GM10266 (cell line): ENCODE measurements around the gene HRC.

Experiments
- DNase-seq: peaks from one replicate; pipeline ENCODE4 v3.0.0; 2012; ENCODE audit errors: extremely low spot score
- TF ChIP-seq, protein P1 (sequence below): IDR thresholded peaks from 2 replicates; pipeline ENCODE4 v1.5.1; 2012; ENCODE audit warnings: mild to moderate bottlenecking, low read depth; ENCODE audit not compliant: control insufficient read depth, insufficient read depth; ENCODE audit errors: missing control alignments

HRC gene

DNA sequence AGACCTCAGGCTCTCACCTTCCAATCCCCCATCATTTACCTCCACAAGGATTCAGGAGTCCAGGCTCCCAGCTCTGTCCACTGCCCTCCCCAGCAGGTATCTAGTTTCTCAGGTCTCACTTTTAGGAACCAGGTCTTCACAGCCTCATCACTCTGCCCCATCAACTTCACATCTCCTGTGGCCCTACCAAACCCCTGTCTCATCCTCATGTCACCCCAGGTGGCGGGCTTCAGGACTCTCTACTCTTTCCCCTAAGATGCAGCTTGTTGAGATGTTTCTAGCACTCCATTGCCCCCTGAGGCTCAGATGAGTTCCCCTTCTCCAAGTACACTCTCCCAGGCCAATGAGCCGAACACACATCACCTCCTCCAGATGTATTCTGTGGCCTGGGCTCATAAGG lies 34.3 kb downstream of the HRC start:
- DNase-seq, result no peak
- TF ChIP-seq, protein P1, sequence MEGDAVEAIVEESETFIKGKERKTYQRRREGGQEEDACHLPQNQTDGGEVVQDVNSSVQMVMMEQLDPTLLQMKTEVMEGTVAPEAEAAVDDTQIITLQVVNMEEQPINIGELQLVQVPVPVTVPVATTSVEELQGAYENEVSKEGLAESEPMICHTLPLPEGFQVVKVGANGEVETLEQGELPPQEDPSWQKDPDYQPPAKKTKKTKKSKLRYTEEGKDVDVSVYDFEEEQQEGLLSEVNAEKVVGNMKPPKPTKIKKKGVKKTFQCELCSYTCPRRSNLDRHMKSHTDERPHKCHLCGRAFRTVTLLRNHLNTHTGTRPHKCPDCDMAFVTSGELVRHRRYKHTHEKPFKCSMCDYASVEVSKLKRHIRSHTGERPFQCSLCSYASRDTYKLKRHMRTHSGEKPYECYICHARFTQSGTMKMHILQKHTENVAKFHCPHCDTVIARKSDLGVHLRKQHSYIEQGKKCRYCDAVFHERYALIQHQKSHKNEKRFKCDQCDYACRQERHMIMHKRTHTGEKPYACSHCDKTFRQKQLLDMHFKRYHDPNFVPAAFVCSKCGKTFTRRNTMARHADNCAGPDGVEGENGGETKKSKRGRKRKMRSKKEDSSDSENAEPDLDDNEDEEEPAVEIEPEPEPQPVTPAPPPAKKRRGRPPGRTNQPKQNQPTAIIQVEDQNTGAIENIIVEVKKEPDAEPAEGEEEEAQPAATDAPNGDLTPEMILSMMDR, result no peak

DNA sequence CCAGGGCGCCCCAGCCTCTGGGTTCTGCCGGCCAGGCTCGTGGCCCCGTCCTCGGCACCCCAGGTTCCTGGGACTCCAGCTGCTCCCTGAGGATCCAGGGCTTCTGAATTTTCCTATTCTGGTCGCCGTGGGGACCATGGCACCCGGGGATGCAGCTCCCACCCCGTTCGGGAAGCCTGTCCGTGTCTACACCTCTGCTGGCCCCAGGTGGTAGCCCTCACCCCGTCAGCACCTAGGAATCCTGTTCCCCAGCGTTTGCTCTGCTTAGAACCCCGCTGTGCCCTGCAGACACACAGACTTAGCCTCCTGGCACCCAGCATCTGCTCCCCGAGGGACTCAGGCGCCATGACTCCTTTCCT lies 34.9 kb downstream of the HRC start:
- DNase-seq, result no peak
- TF ChIP-seq, protein P1, result no peak

DNA sequence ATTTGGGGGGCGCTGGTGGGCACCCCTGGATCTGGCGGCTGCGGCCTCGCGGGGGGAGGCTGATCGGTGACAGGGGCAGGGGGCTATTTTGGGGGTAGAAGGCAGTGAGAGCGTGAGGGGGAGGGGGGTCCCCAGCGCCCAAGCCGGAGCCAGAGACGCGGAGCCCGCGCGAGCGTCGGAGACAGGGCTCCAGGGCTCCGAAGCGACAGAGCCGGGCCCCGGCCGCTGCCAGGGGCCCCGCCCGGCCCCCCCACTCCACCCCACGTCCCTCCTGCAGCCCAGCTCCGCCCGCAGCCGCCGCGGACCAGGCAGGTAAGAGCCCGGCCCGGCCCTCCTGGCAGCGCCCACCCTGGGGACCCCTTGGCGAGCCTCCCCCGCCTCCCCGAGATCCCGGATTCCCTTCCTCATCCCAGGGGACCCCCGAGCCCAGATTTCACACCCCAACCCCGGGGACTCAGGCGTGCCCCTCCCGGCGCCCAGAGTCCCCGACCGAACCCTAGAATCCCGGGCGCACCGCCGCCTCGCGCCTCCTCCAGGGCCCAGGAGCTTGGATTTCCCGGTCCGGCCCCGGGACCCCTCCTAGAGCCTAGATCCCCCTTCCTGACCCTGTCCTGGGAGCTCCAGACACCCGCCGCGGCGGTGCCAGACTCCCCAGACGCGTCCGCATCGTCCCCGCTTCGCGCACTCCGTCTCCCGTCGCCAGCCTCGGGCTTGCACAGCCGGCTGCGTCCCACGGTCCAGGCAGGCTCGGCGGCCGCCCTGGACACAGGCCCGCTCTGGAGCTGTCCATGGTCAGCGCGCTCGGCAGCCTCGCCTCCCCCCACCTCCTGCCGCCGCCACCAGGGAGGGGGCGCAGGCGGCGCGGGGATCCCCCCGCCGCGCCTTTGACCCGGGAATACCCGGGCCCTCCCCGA lies 35.5 kb downstream of the HRC start, which contains the start of gene PPFIA3:
Gene PPFIA3 (plus strand): TSS at position 134 of the 914 bp plus-strand sequence. CDS start 8,330 bp downstream, outside the sequence.
- TF ChIP-seq, protein P1, result no peak
- DNase-seq, result no peak

DNA sequence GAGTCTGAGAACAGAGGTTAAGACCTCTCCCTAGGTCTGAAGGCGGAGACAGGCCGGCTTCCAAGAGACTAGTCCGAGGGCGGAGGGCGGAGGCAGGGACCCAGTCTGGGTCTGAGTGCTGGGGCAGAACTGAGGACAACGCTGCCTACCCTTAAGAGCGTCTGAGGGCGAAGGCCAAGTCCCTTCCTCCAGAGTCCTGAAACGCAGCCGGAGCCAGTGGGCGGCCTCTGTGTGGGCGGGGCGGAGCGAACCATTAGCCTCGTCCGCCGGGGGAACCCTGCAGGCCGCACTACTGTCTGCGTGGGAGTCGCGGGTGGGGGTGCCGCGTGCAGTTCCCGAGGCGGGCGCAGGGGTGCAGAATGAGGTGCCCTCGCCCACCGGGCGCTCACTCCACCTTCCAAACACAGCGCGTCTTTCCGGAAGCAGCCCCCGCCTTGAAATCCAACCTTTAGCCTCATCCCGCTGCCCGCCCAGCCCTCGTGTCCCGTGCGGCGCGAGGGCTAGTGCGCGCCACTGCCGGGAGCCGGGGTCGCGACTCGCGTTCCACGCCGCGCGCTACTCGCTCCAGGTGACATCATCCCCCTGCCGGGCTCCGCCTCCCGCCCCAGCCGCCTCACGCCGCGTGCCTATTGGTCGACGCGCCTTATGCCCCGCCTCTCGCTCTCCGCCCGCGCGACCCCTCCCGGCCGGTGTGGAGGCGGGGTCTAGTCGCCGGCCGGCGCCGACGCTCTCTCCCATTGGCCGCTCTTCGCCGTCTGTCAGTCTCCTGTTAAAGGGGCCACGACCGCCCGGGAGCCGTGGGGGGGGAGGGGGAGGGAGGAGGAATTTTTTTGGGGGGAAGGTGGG lies 36.4 kb downstream of the HRC start, which contains the start of gene C19orf73:
Gene C19orf73 (minus strand): TSS at position 579 of the 846 bp plus-strand sequence. CDS start 121 bp downstream, at position 458.
- peak; percentile 100 for DNase-seq
- TF ChIP-seq, protein P1, result peak; percentile 3

DNA sequence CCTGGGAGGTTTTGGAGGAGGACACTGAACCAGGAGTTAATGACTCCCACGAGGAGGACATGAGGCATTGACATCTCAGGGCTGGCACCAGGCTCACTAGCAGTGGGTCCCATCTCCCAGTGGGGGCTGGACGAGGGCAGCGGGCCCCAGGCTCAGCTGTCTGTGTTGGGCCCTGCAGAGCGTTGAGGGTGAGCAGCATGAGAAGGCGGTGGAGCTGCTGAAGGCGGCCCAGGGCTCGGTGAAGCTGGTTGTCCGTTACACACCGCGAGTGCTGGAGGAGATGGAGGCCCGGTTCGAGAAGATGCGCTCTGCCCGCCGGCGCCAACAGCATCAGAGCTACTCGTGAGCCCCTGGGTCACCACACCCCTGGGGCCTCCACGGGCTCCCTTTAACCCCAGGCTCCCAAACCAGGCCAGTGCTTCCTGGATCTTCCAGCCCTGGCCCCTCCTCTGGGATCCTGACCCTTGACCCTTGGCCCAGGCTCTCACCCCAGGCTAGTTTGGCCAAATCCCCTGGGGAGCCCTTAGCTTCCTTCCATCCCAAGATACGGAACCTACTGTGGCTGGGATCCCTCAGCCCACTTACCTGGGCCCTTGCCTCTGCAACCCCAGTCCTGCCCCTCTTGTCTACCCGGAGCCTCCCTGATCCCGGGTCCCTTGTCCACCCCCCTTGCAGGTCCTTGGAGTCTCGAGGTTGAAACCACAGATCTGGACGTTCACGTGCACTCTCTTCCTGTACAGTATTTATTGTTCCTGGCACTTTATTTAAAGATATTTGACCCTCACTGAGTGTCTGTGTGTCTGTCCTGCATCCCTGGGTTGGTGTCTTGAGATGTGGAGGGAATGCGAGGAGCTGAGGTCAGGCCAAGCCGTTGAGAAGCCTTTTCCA lies 37.3 kb downstream of the HRC start:
- DNase-seq, result no peak
- TF ChIP-seq, protein P1, result no peak

DNA sequence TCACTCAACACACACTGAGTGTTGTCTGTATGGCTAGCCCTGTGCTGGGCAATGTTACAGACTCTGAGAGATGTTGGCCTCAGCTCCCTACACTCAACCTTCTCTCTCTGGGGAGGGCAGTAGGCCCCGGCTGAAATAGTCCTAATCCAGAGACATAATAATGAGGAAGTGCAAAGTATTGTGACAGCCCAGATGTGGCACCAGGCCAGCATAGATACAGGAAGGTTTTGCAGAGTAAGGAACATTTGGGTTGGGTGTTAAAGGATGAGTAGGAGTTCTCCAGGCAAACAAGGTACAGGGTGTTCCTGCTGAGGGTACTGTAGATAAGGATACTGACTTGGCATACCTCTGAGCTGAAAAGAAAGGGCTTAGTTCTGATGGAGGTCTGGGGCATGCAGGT lies 38.7 kb downstream of the HRC start:
- TF ChIP-seq, protein P1, result no peak
- no peak for DNase-seq
